HepG2 (cell line): Measurements from ENCODE around the gene ZNF287. TPM values are rescaled to one million over a fixed set of nuclear protein-coding genes. Genes with fewer than 3 reads are reported as not detected.

Source experiments
- CBX5 ChIP-seq: sonication (generic); formaldehyde crosslinking; IDR thresholded peaks from 2 replicates; pipeline ENCODE4 v1.4.0; 2020; ENCODE audit warnings: missing genetic modification reagents, borderline replicate concordance
- DRAP1 ChIP-seq: IDR thresholded peaks from 2 replicates; pipeline ENCODE4 v1.6.1; 2016; ENCODE audit warnings: missing genetic modification reagents, missing compliant biosample characterization
- ETV5 ChIP-seq: IDR thresholded peaks from 2 replicates; pipeline ENCODE4 v1.6.1; 2018; ENCODE audit warnings: missing biosample characterization, missing genetic modification reagents, inconsistent platforms, borderline replicate concordance
- FOXK1 ChIP-seq: sonication (generic); formaldehyde crosslinking; IDR thresholded peaks from 2 replicates; pipeline ENCODE4 v1.4.0; 2020; ENCODE audit warnings: low read depth, missing genetic modification reagents, borderline replicate concordance
- FOXP1 ChIP-seq, 2 experiments: fragments of 450-650 bp in 1 of 2; IDR thresholded peaks; 2 replicates each; pipeline ENCODE4 v1.6.1; 2017 to 2018; ENCODE audit warnings: antibody characterized with exemption in 1 of 2
- HOMEZ ChIP-seq: IDR thresholded peaks from 2 replicates; pipeline ENCODE4 v1.6.1; 2016; ENCODE audit warnings: low read depth
- IRF2 ChIP-seq: IDR thresholded peaks from 2 replicates; pipeline ENCODE4 v1.6.1; 2018; ENCODE audit warnings: missing genetic modification reagents, missing compliant biosample characterization
- JDP2 ChIP-seq: sonication (generic); formaldehyde crosslinking; IDR thresholded peaks from 2 replicates; pipeline ENCODE4 v1.8.1; 2022; ENCODE audit warnings: missing genetic modification reagents, borderline replicate concordance
- NCOA2 ChIP-seq: sonication (generic); formaldehyde crosslinking; IDR thresholded peaks from 2 replicates; pipeline ENCODE4 v1.8.0; 2022; ENCODE audit warnings: inconsistent platforms
- NFE2L2 ChIP-seq: fragments of 150-350 bp; IDR thresholded peaks from 2 replicates; pipeline ENCODE4 v1.6.1; 2014; ENCODE audit warnings: low read length
- NONO ChIP-seq, 2 experiments: fragments of 450-650 bp in 1 of 2; sonication (generic) in 1 of 2; formaldehyde crosslinking in 1 of 2; IDR thresholded peaks in 1 of 2; conservative IDR thresholded peaks in 1 of 2; 2 replicates each; pipeline versions ENCODE4 v1.6.1 to v1.8.0; 2017 to 2022; ENCODE audit warnings: mild to moderate bottlenecking in 1 of 2, missing genetic modification reagents in 1 of 2, moderate library complexity in 1 of 2
- PPARG ChIP-seq: conservative IDR thresholded peaks from 2 replicates; pipeline ENCODE4 v1.6.1; 2016; ENCODE audit warnings: missing biosample characterization, missing genetic modification reagents
- RBM39 ChIP-seq: fragments of 200-400 bp; formaldehyde crosslinking; IDR thresholded peaks from one replicate; pipeline ENCODE4 v1.6.1; 2018; ENCODE audit warnings: antibody characterized with exemption, mild to moderate bottlenecking, low read depth, low read length; ENCODE audit not compliant: poor library complexity, severe bottlenecking
- REPIN1 ChIP-seq: sonication (generic); formaldehyde crosslinking; IDR thresholded peaks from 2 replicates; pipeline ENCODE4 v1.8.0; 2022; ENCODE audit warnings: missing genetic modification reagents, low read depth, mild to moderate bottlenecking, borderline replicate concordance
- SIN3B ChIP-seq: fragments of 150-350 bp; IDR thresholded peaks from 2 replicates; pipeline ENCODE4 v1.6.1; 2014; ENCODE audit warnings: low read length
- SOX13 ChIP-seq, 3 experiments: fragments of 450-650 bp in 1 of 3; sonication (generic) in 1 of 3; formaldehyde crosslinking in 1 of 3; IDR thresholded peaks in 2 of 3; conservative IDR thresholded peaks in 1 of 3; 2 replicates each; pipeline versions ENCODE4 v1.5.0 to v1.6.1; 2016 to 2020; ENCODE audit warnings: antibody characterized with exemption in 1 of 3, mild to moderate bottlenecking in 1 of 3, missing compliant biosample characterization in 1 of 3, missing genetic modification reagents in 1 of 3, moderate library complexity in 1 of 3
- TARDBP ChIP-seq: sonication (generic); formaldehyde crosslinking; IDR thresholded peaks from 2 replicates; pipeline ENCODE4 v1.8.0; 2022; ENCODE audit warnings: mild to moderate bottlenecking, missing genetic modification reagents
- TBX2 ChIP-seq: sonication (generic); formaldehyde crosslinking; IDR thresholded peaks from 2 replicates; pipeline ENCODE4 v1.5.0; 2020; ENCODE audit warnings: missing genetic modification reagents, mild to moderate bottlenecking, borderline replicate concordance
- ZKSCAN1 ChIP-seq: fragments of 150-350 bp; IDR thresholded peaks from 2 replicates; pipeline ENCODE4 v1.6.1; 2014; ENCODE audit warnings: low read length
- ZNF619 ChIP-seq: sonication (generic); formaldehyde crosslinking; IDR thresholded peaks from 2 replicates; pipeline ENCODE4 v1.4.0; 2020; ENCODE audit warnings: mild to moderate bottlenecking, missing genetic modification reagents
- ZZZ3 ChIP-seq: sonication (generic); formaldehyde crosslinking; IDR thresholded peaks from 2 replicates; pipeline ENCODE4 v1.4.0; 2020; ENCODE audit warnings: missing genetic modification reagents, mild to moderate bottlenecking, borderline replicate concordance
- polyA plus RNA-seq, 8 experiments: library from polyadenylated mRNA; depleted of rRNA in 3 of 8; stranded (reverse) in 7 of 8; unstranded in 1 of 8; fragments of >200 nt; fragmentation: Illumina TruSeq in 4 of 8; extraction: Trizol in 4 of 8; gene quantifications; 2 replicates each; pipeline versions ENCODE4 v1.2.1 to v1.2.3, GENCODE V29; 2011 to 2016; ENCODE audit warnings: low read depth in 4 of 8, missing spikeins in 1 of 8, mixed read lengths in 1 of 8; ENCODE audit not compliant: insufficient read depth in 1 of 8
- total RNA-seq, 5 experiments: library from RNA; depleted of rRNA; stranded (reverse); fragments of >200 nt; fragmentation: Illumina TruSeq; extraction: Trizol; gene quantifications; 2 replicates each; pipeline ENCODE4 v1.2.3, GENCODE V29; 2016; ENCODE audit warnings: low read depth in 1 of 5
- TF ChIP-seq, protein P1 (sequence below): sonication (generic); formaldehyde crosslinking; conservative IDR thresholded peaks from 2 replicates; pipeline ENCODE4 v1.4.0; 2020; ENCODE audit warnings: missing genetic modification reagents
- TF ChIP-seq, protein P2 (sequence below): sonication (generic); formaldehyde crosslinking; IDR thresholded peaks from 2 replicates; pipeline ENCODE4 v1.4.0; 2020; ENCODE audit warnings: missing genetic modification reagents, borderline replicate concordance

Gene ZNF287
- total and polyA plus RNA-seq, 2 of the 13 experiments (the other 11 are each of a cell fraction or from before 2014, with no cell fraction given), result 0.21 TPM; not detected in 1

DNA sequence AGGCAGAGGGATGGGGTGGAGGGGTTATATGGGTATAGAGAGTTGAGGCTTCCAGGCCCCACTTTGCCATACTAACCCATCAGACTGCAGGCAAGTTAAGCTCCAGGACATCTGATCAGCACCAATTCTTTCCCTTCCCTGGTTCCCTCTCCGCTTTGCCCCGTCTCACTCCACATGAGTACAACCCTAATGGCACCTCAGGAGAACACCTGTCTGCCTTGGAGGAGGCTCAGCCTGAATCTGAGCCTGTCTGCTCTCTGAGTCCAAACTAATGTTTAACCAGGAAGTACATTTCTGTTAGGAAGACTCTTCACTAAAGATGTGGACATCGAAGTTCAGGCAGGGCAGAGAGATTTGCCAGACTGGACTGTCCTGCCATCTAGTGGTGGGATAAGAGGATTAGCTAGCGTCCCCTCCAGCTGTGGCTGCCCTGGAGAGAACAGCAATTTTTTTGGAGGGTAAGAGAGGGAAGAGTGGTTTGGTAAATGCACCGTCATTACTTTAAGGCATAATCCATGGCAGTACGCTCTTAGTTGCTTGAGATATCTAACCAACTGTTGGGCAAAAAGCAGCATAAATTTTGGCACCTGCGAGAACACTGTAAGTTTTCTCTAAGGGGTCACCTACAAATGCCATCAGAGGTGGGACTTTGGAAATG, 47.8 kb downstream of the ZNF287 start (continued):
- no peak for TF ChIP-seq SOX13 (IDR thresholded peaks at IDR 0.05)
- TF ChIP-seq SOX13 (CRISPR knock-in tag; conservative IDR thresholded peaks at IDR 0.05 in 1 of 2, IDR thresholded peaks at IDR 0.05 in 1 of 2), result peak in 1 of 2 experiments; percentile 25; a peak in 1 of 4 replicates
- TF ChIP-seq, protein P1, sequence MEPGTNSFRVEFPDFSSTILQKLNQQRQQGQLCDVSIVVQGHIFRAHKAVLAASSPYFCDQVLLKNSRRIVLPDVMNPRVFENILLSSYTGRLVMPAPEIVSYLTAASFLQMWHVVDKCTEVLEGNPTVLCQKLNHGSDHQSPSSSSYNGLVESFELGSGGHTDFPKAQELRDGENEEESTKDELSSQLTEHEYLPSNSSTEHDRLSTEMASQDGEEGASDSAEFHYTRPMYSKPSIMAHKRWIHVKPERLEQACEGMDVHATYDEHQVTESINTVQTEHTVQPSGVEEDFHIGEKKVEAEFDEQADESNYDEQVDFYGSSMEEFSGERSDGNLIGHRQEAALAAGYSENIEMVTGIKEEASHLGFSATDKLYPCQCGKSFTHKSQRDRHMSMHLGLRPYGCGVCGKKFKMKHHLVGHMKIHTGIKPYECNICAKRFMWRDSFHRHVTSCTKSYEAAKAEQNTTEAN (CRISPR knock-in tag), result no peak
- no peak for TF ChIP-seq NONO (IDR thresholded peaks at IDR 0.05)
- TF ChIP-seq NONO (CRISPR knock-in tag; conservative IDR thresholded peaks at IDR 0.05), result 0 out of 2 replicates have a peak, but pooled peaks have one; percentile 34
- TF ChIP-seq ZZZ3 (CRISPR knock-in tag), result no peak
- TF ChIP-seq, protein P2, sequence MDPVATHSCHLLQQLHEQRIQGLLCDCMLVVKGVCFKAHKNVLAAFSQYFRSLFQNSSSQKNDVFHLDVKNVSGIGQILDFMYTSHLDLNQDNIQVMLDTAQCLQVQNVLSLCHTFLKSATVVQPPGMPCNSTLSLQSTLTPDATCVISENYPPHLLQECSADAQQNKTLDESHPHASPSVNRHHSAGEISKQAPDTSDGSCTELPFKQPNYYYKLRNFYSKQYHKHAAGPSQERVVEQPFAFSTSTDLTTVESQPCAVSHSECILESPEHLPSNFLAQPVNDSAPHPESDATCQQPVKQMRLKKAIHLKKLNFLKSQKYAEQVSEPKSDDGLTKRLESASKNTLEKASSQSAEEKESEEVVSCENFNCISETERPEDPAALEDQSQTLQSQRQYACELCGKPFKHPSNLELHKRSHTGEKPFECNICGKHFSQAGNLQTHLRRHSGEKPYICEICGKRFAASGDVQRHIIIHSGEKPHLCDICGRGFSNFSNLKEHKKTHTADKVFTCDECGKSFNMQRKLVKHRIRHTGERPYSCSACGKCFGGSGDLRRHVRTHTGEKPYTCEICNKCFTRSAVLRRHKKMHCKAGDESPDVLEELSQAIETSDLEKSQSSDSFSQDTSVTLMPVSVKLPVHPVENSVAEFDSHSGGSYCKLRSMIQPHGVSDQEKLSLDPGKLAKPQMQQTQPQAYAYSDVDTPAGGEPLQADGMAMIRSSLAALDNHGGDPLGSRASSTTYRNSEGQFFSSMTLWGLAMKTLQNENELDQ (CRISPR knock-in tag), result no peak
- no peak for TF ChIP-seq FOXP1 (IDR thresholded peaks at IDR 0.05)
- no peak for TF ChIP-seq FOXP1 (CRISPR knock-in tag; IDR thresholded peaks at IDR 0.05)
- peak; percentile 57; the same call in 1 of the 2 replicates for TF ChIP-seq ETV5 (CRISPR knock-in tag)
- no peak for TF ChIP-seq JDP2
- 0 out of 2 replicates have a peak, but pooled peaks have one; percentile 21 for TF ChIP-seq NCOA2
- no peak for TF ChIP-seq RBM39
- peak; percentile 54; the same call in 1 of the 2 replicates for TF ChIP-seq HOMEZ
- TF ChIP-seq ZKSCAN1, result no peak
- TF ChIP-seq CBX5 (CRISPR knock-in tag), result 0 out of 2 replicates have a peak, but pooled peaks have one; percentile 26
- TF ChIP-seq IRF2, result peak; percentile 57; the same call in 1 of the 2 replicates
- TF ChIP-seq REPIN1, result peak; percentile 68; the same call in 1 of the 2 replicates
- TF ChIP-seq TARDBP (CRISPR knock-in tag), result 0 out of 2 replicates have a peak, but pooled peaks have one; percentile 43
- peak; percentile 52 for TF ChIP-seq NFE2L2
- TF ChIP-seq PPARG, result 0 out of 2 replicates have a peak, but pooled peaks have one; percentile 38
- TF ChIP-seq FOXK1 (CRISPR knock-in tag), result peak; percentile 40; the same call in 1 of the 2 replicates
- 0 out of 2 replicates have a peak, but pooled peaks have one; percentile 22 for TF ChIP-seq DRAP1 (CRISPR knock-in tag)
- TF ChIP-seq TBX2 (CRISPR knock-in tag), result peak; percentile 38; the same call in 1 of the 2 replicates
- no peak for TF ChIP-seq SIN3B
- no peak for TF ChIP-seq ZNF619 (CRISPR knock-in tag)
